Measurements from ENCODE around the gene MACROH2A1. TPM values are rescaled to one million over a fixed set of nuclear protein-coding genes. Genes with fewer than 3 reads are reported as not detected.

MACROH2A1 gene
- total and polyA plus RNA-seq, 9 of the 15 experiments (the other 6 are each of a cell fraction or from before 2014, with no cell fraction given), result 44.9 to 289 (median 193) TPM

DNA sequence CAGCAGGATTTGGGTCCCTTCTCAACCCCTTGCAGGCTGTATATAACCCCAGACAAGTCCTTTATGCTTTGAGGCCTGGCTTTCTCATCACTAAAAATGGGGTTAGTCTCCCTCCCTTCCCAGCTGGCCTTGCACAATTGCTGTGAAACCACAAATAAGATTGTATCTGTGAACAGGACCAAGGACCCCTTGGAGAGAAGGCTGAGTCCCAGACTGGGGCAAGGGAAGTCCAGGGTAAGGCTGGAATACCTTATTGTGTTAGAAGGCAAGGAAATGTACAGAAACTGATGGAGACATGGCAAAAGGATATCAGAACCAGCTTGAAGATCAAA is 11.4 kb downstream of the MACROH2A1 start:
- Histone ChIP-seq H3K4me1 (replicated peaks in 1 of 2; ENCODE audit: control insufficient read depth in 2 of 2, insufficient read depth in 2 of 2, low read length in 2 of 2) (peaks cover 25 to 37% of the 10 kb centered on the region in 2 experiments; a peak in 4 of 5 replicates), H3K79me2 (ENCODE audit: control insufficient read depth, insufficient read depth, low read length) (peaks cover 88% of the 10 kb centered on the region), H3K36me3 (ENCODE audit: control insufficient read depth, insufficient read depth, low read length) (peaks cover 92% of the 10 kb centered on the region), H3K9ac (ENCODE audit: insufficient read depth in 1 of 2, low read depth in 2 of 2, low read length in 2 of 2) (peak overlapping the region; percentile 26 to 46; a peak in 3 of 4 replicates), H3K27ac (ENCODE audit: extremely low read depth, low read depth, low read length) (peak overlapping the region; percentile 71), H3K4me3 (no peak overlapping the region), H3K27me3 (ENCODE audit: control insufficient read depth in 2 of 2, insufficient read depth in 2 of 2, low read length in 2 of 2) (no peaks in the 10 kb centered on the region), H4K20me1 (replicated peaks; ENCODE audit: control insufficient read depth, insufficient read depth, low read length) (peaks cover 27% of the 10 kb centered on the region), H3K9me1 (ENCODE audit: control insufficient read depth, insufficient read depth, low read length) (peaks cover 3% of the 10 kb centered on the region), H3K4me2 (ENCODE audit: insufficient read depth, low read length) (peak overlapping the region; percentile 80), H3K9me3 (replicated peaks; ENCODE audit: control insufficient read depth, insufficient read depth, low read depth, low read length) (no peaks in the 10 kb centered on the region), H2AFZ (ENCODE audit: low read depth, low read length) (peak overlapping the region; percentile 10; the same call in 1 of the 2 replicates)
- ChIA-PET POLR2A (interaction anchor here (0.6 to 5.2 kb wide), 6 partner anchors 7 to 329 kb away, joined by 3 to 28 read pairs (median 3); no protein-coding TSS in a partner anchor), CTCF (ENCODE audit: low intra/inter-chr PET ratio) (no interaction called here)
- intact Hi-C loops (cut with micrococcal nuclease) (no loop called here), in situ Hi-C loops (cut with MboI) (no loop called here)
- no TSS peak for BruUV-seq (replicated peaks)
- TF ChIP-seq ZNF79 (CRISPR knock-in tag; IDR thresholded peaks at IDR 0.05; ENCODE audit: low read depth) (no peak), RCOR1 (IDR thresholded peaks at IDR 0.05; ENCODE audit: borderline replicate concordance in 1 of 2, low read depth in 2 of 2, low read length in 2 of 2) (0 out of 4 replicates have a peak, but pooled peaks of 1 of the 2 experiments have one; percentile 20), CEBPG (CRISPR knock-in tag; IDR thresholded peaks at IDR 0.05) (no peak), CEBPG (tag; conservative IDR thresholded peaks at IDR 0.05 in 1 of 2, IDR thresholded peaks at IDR 0.05 in 1 of 2) (peak in 1 of 2 experiments; percentile 36; a peak in 1 of 4 replicates)
- peak in 2 of 4 experiments; percentile 24 to 26 for DNase-seq (ENCODE audit: extremely low read depth in 1 of 4, low spot score in 3 of 4)
- peak; percentile 28 for ATAC-seq
- FAIRE-seq, result no peak

All from K562 (cell line).